Stimulated activated CD4-positive, alpha-beta T cell treated with anti-CD3 and anti-CD28 coated beads, Interleukin-4, amount 100 ng/mL, for 1 hour (primary cell): ENCODE measurements around the gene GPR26.
"Not testable (repeated sequence)": the region's sequence is repeated elsewhere in the genome, so short reads cannot be mapped to it uniquely, and the experiment has no call there.

Experiments
- DNase-seq: peaks from one replicate; pipeline ENCODE4 v3.0.0-alpha.2; 2020

GPR26 gene

DNA sequence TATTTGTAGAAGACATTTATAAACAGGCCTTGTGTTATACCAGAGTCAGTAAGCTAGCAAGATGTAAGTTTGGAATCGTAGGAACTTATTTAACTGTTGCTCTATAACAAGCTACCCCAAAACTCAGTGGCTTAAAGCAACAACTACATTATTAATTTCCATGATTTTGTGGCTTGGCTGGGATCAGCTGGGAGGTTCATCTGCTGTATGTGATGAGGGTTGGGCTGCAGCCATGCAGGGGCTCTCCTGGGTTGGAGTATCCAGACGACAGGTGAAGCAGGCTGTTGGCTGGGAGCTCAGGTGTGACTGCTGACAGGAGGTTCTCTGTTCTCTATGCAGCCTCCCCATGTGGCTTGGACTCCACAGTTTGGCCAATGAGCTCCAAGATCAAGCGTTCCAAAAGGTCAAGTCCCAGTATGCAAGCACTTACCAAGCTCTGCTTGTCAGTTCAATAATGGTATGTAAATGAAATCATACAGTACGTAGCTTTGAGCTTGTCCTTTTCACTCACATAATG is 52.4 kb downstream of the GPR26 start:
- DNase-seq = no peak

DNA sequence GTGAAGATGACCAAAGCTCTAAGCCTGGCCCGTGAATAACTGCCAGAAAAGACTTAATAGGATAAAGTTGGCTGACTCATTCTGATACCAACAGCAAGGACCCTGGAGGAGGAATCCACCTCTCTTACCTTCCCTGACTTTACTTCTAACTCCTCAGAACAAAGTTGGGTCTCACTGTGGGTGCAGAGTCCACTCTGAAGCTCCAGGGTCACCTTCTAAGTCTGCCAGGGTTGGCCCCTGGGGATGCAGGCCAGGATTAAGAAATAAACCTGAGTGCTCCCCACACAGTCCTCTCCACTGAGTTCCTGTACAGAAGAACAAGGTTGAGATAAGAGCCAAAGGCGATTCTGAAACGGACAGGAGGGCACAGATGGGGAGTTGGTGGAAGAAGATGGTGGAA is 54.4 kb downstream of the GPR26 start:
- DNase-seq = no peak

DNA sequence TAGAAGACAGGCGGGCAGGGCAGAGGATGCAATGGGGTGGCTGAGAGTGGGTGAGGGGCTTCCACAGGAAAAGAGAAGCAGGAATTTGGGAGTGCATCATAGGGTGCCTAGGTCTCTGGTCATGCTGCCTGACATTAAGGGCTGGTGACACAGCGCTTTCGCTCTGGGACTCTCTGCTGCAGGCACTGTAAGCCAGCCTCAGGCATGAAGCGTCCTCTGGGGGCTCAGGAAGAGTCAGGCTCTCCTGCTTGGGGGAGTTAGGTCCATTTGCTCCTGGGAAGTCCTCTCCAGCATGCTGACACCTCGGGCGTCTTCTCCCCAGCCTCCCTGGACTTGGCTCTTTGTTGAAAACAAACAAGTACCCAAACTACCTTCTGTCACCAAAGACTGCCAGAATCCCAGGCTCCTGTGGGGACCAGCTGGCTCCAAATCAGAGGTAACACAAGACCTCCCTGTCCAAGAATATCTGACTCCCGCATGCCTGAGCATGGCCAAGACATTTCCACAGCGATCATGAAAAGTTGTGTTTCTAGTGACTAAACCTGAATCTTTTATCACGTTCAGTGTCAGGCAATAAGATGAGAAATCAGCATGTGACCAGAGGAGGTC is 55.4 kb downstream of the GPR26 start:
- no peak for DNase-seq

DNA sequence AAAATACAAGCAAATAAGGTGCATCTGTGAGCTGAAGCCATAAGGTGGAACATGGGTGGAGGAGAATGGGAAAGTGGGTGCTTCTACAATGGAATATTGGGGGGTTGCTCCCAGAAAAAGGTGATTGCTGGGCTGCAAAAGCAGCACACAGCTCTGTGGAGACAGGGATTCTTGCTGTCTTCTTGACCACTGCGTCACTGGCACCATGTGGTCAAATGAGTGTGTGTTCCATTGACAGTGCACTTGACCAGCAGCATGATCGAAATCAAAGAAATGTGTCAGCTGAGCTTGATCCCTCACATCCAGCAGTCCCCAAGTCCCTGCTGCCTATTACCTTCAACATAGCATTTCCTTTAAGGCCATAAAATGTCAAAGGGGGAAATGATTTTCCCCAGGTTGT is 56.2 kb downstream of the GPR26 start:
- no peak for DNase-seq

DNA sequence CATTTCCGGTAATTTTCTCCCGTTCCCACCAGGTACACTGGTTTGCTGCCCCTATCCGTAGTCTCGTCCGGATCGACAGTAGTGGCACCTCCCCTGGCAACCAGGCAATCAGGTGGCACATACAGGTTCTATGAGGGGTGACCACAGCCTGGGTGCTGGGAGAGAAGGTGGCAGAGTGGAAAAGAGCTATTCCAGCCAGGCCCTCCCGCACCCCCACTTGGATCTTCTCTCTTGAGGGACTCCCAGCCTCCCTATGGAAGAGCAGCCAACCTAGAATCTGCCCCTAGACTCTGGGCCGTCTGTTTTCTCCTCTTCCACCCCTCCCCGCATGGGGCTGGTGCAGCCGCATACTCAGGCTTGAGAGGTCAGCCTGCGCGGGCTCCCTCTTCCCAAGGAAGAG is 58.6 kb downstream of the GPR26 start:
- DNase-seq = no peak

DNA sequence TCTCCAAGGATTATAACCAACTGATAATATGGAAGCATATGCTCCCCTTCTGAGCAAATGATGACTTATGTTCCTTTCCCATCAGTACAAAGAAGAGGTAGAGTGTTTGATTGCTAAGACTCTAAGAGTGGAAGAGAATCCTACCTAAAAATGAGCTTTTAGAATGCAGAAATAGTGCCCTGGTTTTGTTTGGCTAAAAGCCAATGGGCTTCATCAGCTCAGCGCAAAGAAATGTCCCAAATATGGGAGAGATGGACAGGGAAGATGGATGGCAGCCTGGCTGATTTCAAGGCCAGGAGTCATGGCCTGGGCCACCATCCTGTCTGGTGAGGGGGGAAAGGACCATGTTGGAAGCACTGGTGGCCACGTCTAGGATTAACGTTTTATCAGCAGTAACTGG is 60.2 kb downstream of the GPR26 start:
- DNase-seq = no peak

DNA sequence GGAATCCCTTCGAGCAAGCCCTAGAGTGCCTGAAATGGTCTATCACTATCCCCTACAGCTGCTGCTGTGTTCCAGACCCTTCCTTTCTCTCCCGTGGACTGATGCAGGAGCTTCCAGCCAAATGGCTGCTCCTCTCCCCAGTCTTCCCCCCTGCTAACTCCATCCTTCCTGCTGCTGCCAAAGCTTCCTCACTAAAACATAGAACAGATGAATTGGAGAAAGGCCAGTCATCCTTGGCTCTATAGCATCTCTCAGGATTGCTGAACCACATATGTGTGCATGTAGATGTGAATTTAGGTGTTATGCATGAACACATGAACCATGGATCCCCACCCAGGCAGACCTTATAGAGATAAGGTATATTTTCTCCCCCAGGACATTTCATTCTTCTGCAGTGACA is 60.7 kb downstream of the GPR26 start:
- DNase-seq = no peak

DNA sequence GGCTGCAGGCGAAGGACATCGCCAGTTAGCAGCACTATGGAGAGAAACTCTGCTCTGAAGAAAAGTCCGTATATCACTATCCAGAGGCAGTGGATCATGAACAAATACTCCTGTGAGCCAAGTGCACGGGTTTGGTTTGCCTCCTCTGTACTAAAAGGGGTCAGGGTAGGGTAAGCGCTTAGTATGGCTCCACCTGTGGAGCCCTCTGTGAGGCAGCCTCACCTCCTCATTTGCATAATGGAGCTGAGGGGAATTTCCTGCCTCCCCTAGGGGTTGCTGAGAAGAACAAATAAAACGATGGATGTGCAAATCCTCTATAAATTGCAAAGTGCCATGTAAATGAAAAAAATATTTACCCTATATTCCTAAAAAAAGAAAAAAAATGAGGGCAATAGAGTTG is 63.4 kb downstream of the GPR26 start:
- DNase-seq = no peak

DNA sequence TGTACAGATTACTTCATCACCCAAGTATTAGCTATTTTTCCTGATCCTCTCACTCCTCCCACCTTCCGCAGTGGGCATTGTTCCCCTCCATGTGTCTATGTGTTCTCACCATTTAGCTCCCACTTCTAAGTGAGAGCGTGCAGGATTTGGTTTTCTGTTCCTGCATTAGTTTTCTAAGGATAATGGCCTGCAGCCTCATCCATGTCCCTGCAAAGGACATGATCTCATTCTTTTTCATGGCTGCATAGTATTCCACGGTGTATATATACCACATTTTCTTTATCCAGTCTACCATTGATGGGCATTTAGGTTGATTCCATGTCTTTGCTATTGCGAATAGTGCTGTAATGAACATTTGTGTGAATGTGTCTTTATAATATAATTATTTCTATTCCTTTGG is 70.8 kb downstream of the GPR26 start:
- DNase-seq = not testable (repeated sequence)

DNA sequence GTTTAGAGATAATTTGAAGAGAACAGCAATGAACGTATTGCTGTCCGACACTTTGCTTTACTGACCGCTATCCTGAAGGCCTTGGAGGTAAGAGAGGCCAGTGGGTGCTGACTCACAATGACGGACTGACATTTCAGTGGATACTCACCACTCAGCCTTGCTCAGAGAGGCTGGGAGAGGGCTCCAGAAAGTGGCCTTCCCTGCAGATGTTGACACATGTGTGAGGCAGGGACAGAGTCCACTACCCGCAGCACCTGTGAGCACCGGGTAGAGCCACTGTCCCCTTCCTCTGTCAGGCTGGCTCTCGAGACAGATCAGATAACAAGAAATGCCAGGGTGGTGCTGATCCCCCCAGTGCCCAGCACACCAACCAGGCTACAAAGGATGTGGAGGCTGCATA is 75.0 kb downstream of the GPR26 start:
- DNase-seq = no peak

DNA sequence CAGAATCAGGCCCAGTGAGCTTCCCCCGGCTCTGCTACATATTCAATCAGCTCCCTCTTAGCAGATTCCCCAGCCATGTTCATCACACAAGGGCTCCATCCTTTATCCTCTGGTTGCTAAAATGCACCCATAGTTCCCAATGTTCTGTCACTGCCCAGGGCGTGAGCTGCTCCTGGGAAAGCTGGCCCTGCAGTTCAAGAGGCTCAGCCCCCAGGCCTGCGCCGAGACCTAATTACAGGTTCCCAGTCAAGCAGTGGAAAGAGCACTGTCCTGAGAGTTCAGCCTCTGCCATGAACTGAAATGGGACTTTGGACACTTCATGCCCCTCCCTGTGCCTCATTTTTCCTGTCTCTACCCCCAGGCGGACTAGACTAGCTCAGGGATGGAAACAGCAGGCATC is 75.6 kb downstream of the GPR26 start:
- DNase-seq = no peak

DNA sequence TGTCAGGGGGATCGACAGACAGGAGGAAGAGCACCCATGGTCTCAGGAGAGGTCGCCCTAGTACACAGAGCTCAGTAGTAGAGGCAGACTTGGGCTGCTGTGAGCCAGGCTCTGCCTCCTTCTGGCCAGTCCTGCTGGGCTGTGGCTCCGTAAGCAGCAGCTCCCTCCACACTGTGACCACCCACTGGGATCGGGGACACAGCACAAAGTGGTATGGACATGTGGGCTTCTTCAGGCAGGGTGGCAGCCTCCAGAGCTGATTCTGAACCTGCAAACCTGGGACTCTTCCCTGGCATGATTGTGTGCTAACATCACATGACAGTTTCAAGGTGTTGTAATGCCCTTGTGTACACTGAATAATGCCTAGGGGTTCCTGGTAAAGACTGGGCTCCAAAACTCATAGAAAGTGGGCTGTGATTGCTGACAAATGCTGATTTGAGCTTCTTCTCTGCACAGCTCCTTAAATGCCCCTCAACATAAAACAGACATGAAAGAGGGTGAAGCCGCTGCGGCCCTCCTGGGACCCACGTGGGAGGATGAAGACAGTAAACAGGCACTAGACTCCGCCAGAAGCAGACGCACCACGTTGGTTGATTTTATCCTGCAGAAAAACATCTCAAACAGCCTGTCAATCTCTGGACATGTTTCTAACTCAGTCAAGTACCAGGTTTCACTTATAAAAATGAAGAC is 76.7 kb downstream of the GPR26 start:
- DNase-seq = no peak

DNA sequence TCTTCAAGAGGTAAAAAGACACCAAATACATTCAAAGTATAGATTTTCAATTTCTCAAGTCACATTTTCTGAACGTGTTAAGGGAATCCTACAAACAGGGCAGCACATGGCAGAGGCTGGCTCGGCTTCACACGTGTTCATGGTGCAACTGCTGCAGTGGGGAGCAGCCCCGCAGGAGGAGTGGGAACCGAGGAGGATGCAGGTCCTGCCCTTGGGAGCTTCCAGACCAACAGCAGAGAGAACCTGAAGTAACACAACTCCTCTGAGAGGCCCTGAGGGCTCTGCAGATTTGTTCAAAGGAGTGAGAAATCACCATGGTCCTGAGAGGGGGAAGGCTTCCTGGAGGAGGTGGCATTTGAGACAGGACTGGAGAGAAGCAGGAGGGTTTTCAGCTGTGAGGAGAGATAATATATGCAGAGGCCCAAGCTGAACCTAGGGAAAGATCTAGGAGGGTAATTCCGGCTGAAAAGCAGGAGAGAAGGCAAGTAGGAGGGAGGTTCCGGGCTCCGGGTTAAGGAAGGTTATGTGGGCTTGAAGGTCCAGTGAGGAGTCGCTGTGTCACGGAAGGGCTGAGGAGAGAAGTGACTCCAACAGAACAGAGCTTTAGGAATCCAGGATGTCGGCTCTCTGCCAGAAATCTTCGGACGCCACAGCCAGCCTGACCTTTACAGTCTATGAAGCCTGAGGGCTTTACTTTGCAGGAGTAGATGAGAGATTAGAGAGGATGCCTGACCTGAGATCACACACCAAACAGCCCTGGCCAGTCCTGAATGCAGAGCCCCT is 77.5 kb downstream of the GPR26 start:
- DNase-seq = no peak

DNA sequence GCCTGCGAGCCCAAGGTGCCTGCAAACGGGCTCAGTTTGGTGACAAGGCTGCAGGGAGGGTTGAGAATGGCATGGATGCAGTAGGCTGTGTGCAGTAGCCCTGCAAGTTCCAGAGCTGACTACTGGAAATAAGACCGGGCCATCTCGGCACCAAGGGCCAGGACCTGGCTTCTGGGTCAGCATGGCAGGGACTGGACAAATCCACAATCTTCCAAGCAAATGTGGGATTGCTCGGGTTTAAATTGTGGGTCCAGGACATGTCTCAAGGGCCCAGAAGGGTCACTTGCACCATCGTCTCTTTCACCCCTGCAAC is 78.0 kb downstream of the GPR26 start:
- no peak for DNase-seq
